Measurements from ENCODE around the gene HMOX1. TPM values are rescaled to one million over a fixed set of nuclear protein-coding genes. Genes with fewer than 3 reads are reported as not detected.
A peak's percentile ranks its signal among the peaks of the same experiment; 100 is the strongest.
"Not testable (repeated sequence)": the region's sequence is repeated elsewhere in the genome, so short reads cannot be mapped to it uniquely, and the experiment has no call there.

HMOX1 gene
- total RNA-seq, 1 donor from 2014 or later = 11.1 TPM

GRCh38 chr22:35380013-35380412, 883 bp upstream of the HMOX1 start:
- no peak for DNase-seq

DNA sequence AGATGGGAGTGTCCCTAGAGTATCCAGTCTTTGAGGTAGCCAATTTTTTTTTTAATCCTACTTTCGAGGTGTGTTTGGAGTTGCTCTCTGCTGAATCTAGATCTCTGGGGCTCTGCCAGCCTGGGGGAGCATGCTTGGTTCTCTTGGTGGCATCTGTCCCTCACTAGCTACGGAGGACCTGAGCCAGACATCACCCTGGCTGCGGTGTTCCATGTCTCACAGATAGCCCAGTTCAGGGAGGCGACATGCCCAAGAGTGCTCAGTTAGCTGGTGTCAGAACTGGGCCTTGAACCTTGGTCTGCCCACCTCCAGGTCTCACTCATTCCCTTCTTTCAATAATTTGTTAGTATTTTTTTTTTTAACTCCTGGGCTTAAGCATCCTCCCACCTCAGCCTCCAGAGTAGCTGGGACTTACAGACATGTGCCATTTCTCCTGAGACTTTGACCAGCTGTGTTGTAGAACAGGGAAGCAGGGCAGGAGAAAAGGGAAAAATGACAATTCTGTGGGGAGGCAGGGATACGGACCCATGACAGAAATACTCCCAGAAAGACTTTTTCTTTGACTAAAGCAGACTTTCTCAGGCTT, 621 bp downstream of the HMOX1 start:
- no peak for DNase-seq

- no peak for DNase-seq
These were observed 2.8 kb downstream of the HMOX1 start for GRCh38 chr22:35383679-35384071.

GRCh38 chr22:35384527-35384926, 3.6 kb downstream of the HMOX1 start:
- DNase-seq = no peak

- no peak for DNase-seq
These were observed 4.2 kb downstream of the HMOX1 start for GRCh38 chr22:35384975-35385588.

DNA sequence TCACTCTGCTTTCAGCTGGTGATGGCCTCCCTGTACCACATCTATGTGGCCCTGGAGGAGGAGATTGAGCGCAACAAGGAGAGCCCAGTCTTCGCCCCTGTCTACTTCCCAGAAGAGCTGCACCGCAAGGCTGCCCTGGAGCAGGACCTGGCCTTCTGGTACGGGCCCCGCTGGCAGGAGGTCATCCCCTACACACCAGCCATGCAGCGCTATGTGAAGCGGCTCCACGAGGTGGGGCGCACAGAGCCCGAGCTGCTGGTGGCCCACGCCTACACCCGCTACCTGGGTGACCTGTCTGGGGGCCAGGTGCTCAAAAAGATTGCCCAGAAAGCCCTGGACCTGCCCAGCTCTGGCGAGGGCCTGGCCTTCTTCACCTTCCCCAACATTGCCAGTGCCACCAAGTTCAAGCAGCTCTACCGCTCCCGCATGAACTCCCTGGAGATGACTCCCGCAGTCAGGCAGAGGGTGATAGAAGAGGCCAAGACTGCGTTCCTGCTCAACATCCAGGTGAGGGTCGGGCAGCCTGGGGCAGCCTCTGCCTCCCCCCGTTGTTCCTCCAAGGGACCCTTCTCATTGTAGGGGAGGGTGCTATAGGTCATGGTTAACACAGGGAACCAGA, 5.9 kb downstream of the HMOX1 start:
- no peak for DNase-seq

DNA sequence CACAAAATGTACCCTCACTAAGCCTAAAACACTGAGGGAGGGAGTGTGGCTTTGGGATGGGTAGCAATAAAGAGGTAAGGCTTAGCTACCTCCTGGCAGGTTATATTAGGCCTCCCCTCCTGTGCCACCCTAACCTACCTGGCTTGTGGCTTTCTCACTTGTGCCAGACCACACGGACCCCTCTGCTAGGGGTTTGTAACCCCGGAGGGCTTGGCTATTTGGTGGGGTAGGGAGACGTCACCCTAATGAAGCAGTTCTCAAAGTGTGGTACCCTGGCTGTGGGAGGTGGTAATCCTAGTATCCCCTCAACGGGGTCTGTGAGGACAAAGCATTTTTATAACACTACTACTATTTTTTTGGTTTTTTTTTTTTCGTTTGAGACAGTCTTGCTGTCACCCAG, 10.0 kb downstream of the HMOX1 start:
- no peak for DNase-seq

DNA sequence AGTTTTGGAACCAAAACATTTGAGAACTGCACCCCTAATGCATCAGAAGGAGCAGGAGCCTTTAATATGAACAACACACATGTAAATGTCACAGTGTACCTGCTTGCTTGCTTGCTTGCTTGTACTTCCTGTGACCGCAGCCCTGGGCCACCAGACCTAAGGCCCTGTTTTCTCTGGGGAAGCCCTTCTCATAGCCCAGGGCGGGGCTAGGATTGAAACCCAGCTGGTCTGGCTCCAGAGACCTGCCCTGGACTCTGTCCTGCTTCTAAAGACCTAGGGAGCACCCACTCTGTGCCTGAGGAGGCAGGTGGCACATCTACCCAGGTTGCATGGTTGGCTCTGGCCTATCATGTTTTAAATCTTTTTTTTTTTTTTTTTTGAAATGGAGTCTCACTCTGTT, 11.5 kb downstream of the HMOX1 start:
- DNase-seq = no peak

DNA sequence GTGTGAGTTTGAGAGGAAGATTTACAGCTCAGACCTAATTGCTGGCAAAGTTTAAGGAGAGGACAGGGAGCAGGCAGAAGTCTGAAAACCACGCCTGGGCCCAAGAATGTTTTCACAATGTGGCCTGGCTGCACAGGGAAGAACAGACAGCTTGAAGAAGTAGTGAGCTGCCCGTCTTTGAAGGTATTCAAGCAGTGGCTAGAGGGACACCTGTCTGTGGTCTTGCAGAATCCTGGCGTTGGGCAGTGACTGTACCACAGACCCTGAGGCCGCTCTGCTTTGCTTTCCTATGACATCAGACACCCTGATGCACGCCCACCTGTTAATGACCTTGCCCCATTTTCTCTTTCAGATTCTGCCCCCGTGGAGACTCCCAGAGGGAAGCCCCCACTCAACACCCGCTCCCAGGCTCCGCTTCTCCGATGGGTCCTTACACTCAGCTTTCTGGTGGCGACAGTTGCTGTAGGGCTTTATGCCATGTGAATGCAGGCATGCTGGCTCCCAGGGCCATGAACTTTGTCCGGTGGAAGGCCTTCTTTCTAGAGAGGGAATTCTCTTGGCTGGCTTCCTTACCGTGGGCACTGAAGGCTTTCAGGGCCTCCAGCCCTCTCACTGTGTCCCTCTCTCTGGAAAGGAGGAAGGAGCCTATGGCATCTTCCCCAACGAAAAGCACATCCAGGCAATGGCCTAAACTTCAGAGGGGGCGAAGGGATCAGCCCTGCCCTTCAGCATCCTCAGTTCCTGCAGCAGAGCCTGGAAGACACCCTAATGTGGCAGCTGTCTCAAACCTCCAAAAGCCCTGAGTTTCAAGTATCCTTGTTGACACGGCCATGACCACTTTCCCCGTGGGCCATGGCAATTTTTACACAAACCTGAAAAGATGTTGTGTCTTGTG, 12.5 kb downstream of the HMOX1 start:
- DNase-seq = no peak

GRCh38 chr22:35394011-35394312, 13.1 kb downstream of the HMOX1 start:
- DNase-seq = no peak

GRCh38 chr22:35394810-35395563, 14.1 kb downstream of the HMOX1 start:
- no peak for DNase-seq

DNA sequence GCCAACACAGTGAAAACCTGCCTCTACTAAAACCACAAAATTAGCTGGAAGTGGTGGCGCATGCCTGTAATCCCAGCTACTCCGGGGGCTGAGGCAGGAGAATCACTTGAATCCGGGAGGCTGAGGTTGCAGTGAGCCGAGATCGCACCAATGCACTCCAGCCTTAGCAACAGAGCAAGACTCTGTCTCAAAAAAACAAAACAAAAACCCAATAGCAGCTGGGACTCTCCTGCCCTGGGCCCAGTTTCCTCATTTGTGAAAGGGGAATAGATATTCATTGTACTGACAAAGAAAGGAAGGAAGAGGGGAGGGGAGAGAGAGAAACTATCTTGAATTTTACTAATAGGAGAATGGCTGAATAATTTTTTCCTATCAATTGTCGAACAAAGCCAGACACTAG, 15.7 kb downstream of the HMOX1 start:
- DNase-seq = not testable (repeated sequence)

- DNase-seq = no peak
These were observed 16.4 kb downstream of the HMOX1 start for GRCh38 chr22:35397095-35397904.

DNA sequence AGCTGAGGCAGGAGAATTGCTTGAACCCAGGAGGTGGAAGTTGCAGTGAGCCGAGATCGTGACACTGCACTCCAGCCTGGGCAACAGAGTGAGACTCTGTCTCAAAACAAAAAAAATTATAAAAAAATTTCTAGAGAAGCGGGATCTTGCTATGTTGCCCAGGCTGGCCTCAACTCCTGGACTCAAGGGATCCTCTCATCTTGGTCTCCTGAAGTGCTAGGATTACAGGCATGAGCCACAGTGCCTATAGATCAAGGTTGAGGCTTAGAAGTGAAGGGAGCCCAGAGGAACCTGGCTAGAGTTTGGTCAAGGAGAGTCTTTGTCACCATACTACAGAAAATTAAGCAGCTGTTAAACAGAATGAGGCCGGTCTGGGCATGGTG, 17.7 kb downstream of the HMOX1 start:
- no peak for DNase-seq

- no peak for DNase-seq
These were observed 18.3 kb downstream of the HMOX1 start for GRCh38 chr22:35399114-35399677.

DNA sequence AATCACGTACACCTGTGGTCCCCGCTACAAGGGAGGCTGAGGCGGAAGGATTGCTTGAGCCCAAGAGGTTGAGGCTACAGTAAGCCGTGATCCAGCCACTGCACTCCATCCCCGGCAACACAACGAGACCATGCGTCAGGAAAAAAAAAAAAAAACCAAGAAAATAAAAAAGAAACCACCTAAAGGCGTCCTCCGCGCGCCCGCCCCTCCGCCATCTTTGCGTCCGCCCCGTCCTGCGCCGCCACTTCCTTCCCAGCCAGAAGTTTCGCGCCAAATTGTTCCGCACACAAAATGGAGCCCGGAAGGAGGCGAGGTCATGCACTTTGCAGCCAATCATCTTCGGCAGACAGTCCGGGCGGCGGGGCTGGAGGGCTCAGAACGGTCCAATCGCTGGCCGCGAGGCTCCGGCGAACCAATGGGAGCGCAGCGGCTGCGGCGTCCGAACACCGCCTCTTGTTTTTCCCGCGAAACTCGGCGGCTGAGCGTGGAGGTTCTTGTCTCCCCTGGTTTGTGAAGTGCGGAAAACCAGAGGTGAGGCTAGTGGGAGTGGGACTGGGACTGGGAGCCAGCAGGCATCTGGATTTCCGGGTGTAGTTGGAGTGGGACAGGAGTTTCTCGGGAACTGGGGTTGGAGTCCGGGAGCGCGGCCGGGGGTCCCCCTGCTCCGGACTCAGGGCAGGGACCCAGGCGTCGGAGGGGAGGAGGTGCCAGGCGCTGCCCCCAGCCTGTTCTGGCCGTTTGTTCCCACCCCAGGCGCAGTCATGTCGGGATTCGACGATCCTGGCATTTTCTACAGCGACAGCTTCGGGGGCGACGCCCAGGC, 19.0 kb downstream of the HMOX1 start, which contains the start of gene MCM5:
MCM5 (plus strand) TSS at position 463 of the 823 bp plus-strand sequence; CDS start at position 762, 299 bp downstream.
- DNase-seq = peak; percentile 99

- no peak for DNase-seq
These were observed 19.6 kb downstream of the HMOX1 start for GRCh38 chr22:35400501-35400790.

DNA sequence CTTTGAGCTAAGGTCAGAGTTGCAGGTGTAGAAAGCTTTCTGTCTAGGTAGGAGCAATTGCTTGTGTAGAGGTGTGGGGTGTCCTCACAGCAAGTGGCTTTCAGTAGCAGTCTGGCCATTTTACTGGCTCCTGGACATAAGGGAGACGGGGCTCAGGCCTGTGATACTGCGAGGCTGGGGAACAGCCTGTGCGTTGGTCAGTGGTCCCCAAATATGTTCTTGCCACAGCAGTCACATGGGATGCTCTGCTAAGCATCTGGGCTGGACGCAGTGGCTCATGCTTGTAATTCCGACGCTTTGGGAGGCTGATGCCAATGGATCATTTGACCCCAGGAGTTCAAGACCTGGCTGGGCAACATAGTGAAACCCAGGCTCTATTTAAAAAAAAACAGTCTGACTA, 21.0 kb downstream of the HMOX1 start:
- no peak for DNase-seq

GRCh38 chr22:35403356-35403755, 22.5 kb downstream of the HMOX1 start:
- DNase-seq = no peak

- no peak for DNase-seq
These were observed 23.3 kb downstream of the HMOX1 start for GRCh38 chr22:35404176-35404575.
